ENCODE measurements around the gene CCNB1.
"Not testable (repeated sequence)": the region's sequence is repeated elsewhere in the genome, so short reads cannot be mapped to it uniquely, and the experiment has no call there.

Gene CCNB1

DNA sequence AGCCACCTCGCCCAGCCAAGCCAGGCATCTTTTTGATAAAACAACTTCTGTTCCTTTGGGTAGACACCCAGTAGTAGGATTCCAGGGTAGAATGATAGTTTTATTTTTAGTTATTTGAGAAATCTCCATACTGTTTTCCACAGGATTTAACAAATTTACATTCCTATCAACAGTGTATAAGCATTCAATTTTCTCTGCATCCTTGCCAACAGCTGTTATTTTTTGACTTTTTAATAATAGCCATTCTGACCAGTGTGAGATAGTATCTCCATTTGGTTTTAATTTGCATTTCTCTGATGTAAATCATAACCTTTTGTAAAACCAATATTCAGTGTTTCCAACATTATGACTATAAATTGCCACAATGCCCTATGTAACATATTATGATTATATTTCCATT, 28.2 kb upstream of the CCNB1 start:
- Histone ChIP-seq H4K8ac (ENCODE audit: low read depth, low read length) (no peak overlapping the region), H2AFZ (ENCODE audit: low read length) (no peak overlapping the region), H3K27me3 (ENCODE audit: control insufficient read depth in 3 of 3, insufficient read depth in 3 of 3, low read depth in 1 of 3, low read length in 3 of 3) (no peaks in the 10 kb centered on the region), H3K4me3 (ENCODE audit: low read length in 2 of 2) (no peak overlapping the region), H3K18ac (ENCODE audit: low read length) (no peak overlapping the region), H3K4me1 (ENCODE audit: control insufficient read depth in 2 of 2, insufficient read depth in 1 of 2, low read depth in 1 of 2, low read length in 2 of 2) (no peaks in the 10 kb centered on the region), H4K91ac (ENCODE audit: low read depth, low read length, poor library complexity) (no peak overlapping the region), H2BK120ac (ENCODE audit: low read depth, low read length) (no peak overlapping the region), H2BK12ac (ENCODE audit: low read length) (no peak overlapping the region), H2BK5ac (ENCODE audit: low read length) (no peak overlapping the region), H3K9ac (ENCODE audit: low read depth, low read length, poor library complexity) (no peak overlapping the region), H2BK15ac (ENCODE audit: low read length) (no peak overlapping the region), H3K14ac (ENCODE audit: low read length) (no peak overlapping the region), H3K27ac (replicated peaks; ENCODE audit: low read length) (no peak overlapping the region), H3K36me3 (replicated peaks in 1 of 2; ENCODE audit: control insufficient read depth in 2 of 2, insufficient read depth in 2 of 2, low read length in 2 of 2) (no peaks in the 10 kb centered on the region), H2AK5ac (ENCODE audit: low read depth, low read length) (no peak overlapping the region), H3K23ac (ENCODE audit: low read depth, low read length, poor library complexity) (no peak overlapping the region), H3K4me2 (ENCODE audit: insufficient read depth, low read length, poor library complexity, severe bottlenecking) (no peak overlapping the region), H3K4ac (ENCODE audit: low read length) (no peak overlapping the region), H3K79me1 (ENCODE audit: low read depth, low read length) (no peaks in the 10 kb centered on the region), H3K9me3 (replicated peaks in 1 of 2; ENCODE audit: control insufficient read depth in 2 of 2, insufficient read depth in 1 of 2, low read depth in 1 of 2, low read length in 2 of 2) (no peaks in the 10 kb centered on the region)
- no CpG with 5 or more reads among the region's 1 CpG for WGBS, 2 donors (ENCODE audit: extremely low coverage in 2 of 2, insufficient read length in 2 of 2, insufficient replicate concordance in 1 of 2)
- no peak for DNase-seq (ENCODE audit: low spot score)

- not testable (repeated sequence) for H2BK120ac ChIP-seq (ENCODE audit: low read depth, low read length); H3K14ac ChIP-seq (ENCODE audit: low read length); H3K4me3 ChIP-seq (ENCODE audit: low read length in 2 of 2); H4K8ac ChIP-seq (ENCODE audit: low read depth, low read length); H2BK15ac ChIP-seq (ENCODE audit: low read length); H3K4ac ChIP-seq (ENCODE audit: low read length); H3K4me2 ChIP-seq (ENCODE audit: insufficient read depth, low read length, poor library complexity, severe bottlenecking); H2AFZ ChIP-seq (ENCODE audit: low read length); H3K4me1 ChIP-seq (ENCODE audit: control insufficient read depth in 2 of 2, insufficient read depth in 1 of 2, low read depth in 1 of 2, low read length in 2 of 2); H2AK5ac ChIP-seq (ENCODE audit: low read depth, low read length); H3K36me3 ChIP-seq (replicated peaks in 1 of 2; ENCODE audit: control insufficient read depth in 2 of 2, insufficient read depth in 2 of 2, low read length in 2 of 2); H3K23ac ChIP-seq (ENCODE audit: low read depth, low read length, poor library complexity); H2BK12ac ChIP-seq (ENCODE audit: low read length); H3K79me1 ChIP-seq (ENCODE audit: low read depth, low read length); H3K27ac ChIP-seq (replicated peaks; ENCODE audit: low read length); DNase-seq (ENCODE audit: low spot score); H3K18ac ChIP-seq (ENCODE audit: low read length); H3K27me3 ChIP-seq (ENCODE audit: control insufficient read depth in 3 of 3, insufficient read depth in 3 of 3, low read depth in 1 of 3, low read length in 3 of 3); H3K9ac ChIP-seq (ENCODE audit: low read depth, low read length, poor library complexity); H3K9me3 ChIP-seq (replicated peaks in 1 of 2; ENCODE audit: control insufficient read depth in 2 of 2, insufficient read depth in 1 of 2, low read depth in 1 of 2, low read length in 2 of 2); H4K91ac ChIP-seq (ENCODE audit: low read depth, low read length, poor library complexity); H2BK5ac ChIP-seq (ENCODE audit: low read length)
- no CpG with 5 or more reads among the region's 4 CpGs for WGBS, 2 donors (ENCODE audit: extremely low coverage in 2 of 2, insufficient read length in 2 of 2, insufficient replicate concordance in 1 of 2)
Measured at GRCh38 chr5:69140239-69140638, 26.7 kb upstream of the CCNB1 start.

- no peaks in the 10 kb centered on the region for H3K79me1 ChIP-seq (ENCODE audit: low read depth, low read length)
- no peak overlapping the region for H2BK12ac ChIP-seq (ENCODE audit: low read length)
- H4K8ac ChIP-seq (ENCODE audit: low read depth, low read length): no peak overlapping the region
- no peak overlapping the region for H2AK5ac ChIP-seq (ENCODE audit: low read depth, low read length)
- H3K4me2 ChIP-seq (ENCODE audit: insufficient read depth, low read length, poor library complexity, severe bottlenecking): no peak overlapping the region
- no peak overlapping the region for H3K23ac ChIP-seq (ENCODE audit: low read depth, low read length, poor library complexity)
- no peak overlapping the region for H2BK5ac ChIP-seq (ENCODE audit: low read length)
- no peak overlapping the region for H2AFZ ChIP-seq (ENCODE audit: low read length)
- no peak for DNase-seq (ENCODE audit: low spot score)
- H3K14ac ChIP-seq (ENCODE audit: low read length): no peak overlapping the region
- no peak overlapping the region for H4K91ac ChIP-seq (ENCODE audit: low read depth, low read length, poor library complexity)
- H2BK15ac ChIP-seq (ENCODE audit: low read length): no peak overlapping the region
- H3K27ac ChIP-seq (replicated peaks; ENCODE audit: low read length): no peak overlapping the region
- no peak overlapping the region for H3K9ac ChIP-seq (ENCODE audit: low read depth, low read length, poor library complexity)
- no peaks in the 10 kb centered on the region for H3K36me3 ChIP-seq (replicated peaks in 1 of 2; ENCODE audit: control insufficient read depth in 2 of 2, insufficient read depth in 2 of 2, low read length in 2 of 2)
- H3K4me1 ChIP-seq (ENCODE audit: control insufficient read depth in 2 of 2, insufficient read depth in 1 of 2, low read depth in 1 of 2, low read length in 2 of 2): no peaks in the 10 kb centered on the region
- H3K4me3 ChIP-seq (ENCODE audit: low read length in 2 of 2): no peak overlapping the region
- no peak overlapping the region for H2BK120ac ChIP-seq (ENCODE audit: low read depth, low read length)
- H3K9me3 ChIP-seq (replicated peaks in 1 of 2; ENCODE audit: control insufficient read depth in 2 of 2, insufficient read depth in 1 of 2, low read depth in 1 of 2, low read length in 2 of 2): no peaks in the 10 kb centered on the region
- WGBS, 2 donors (ENCODE audit: extremely low coverage in 2 of 2, insufficient read length in 2 of 2, insufficient replicate concordance in 1 of 2): no CpG with 5 or more reads among the region's 1 CpG
- H3K4ac ChIP-seq (ENCODE audit: low read length): no peak overlapping the region
- no peaks in the 10 kb centered on the region for H3K27me3 ChIP-seq (ENCODE audit: control insufficient read depth in 3 of 3, insufficient read depth in 3 of 3, low read depth in 1 of 3, low read length in 3 of 3)
- H3K18ac ChIP-seq (ENCODE audit: low read length): no peak overlapping the region
Measured at GRCh38 chr5:69140827-69141226, 26.1 kb upstream of the CCNB1 start.

DNA sequence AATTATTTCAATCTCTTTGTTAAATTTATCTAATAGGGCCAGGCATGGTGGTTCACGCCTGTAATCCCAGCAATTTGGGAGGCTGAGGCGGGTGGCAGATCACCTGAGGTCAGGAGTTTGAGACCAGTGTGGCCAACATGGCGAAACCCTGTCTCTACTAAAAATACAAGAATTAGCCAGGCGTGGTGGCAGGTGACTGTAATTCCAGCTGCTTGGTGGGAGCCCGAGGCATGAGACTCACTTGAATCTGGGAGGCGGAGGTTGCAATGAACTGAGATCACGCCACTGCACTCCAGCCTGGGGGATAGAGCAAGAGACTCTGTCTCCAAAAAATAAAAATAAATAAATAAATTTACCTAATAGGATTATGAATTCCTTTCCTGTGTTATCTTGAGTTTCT, 18.4 kb upstream of the CCNB1 start:
- H3K18ac ChIP-seq (ENCODE audit: low read length); H3K4me2 ChIP-seq (ENCODE audit: insufficient read depth, low read length, poor library complexity, severe bottlenecking); H3K9me3 ChIP-seq (replicated peaks in 1 of 2; ENCODE audit: control insufficient read depth in 2 of 2, insufficient read depth in 1 of 2, low read depth in 1 of 2, low read length in 2 of 2); H3K4ac ChIP-seq (ENCODE audit: low read length); H3K14ac ChIP-seq (ENCODE audit: low read length); H3K36me3 ChIP-seq (replicated peaks in 1 of 2; ENCODE audit: control insufficient read depth in 2 of 2, insufficient read depth in 2 of 2, low read length in 2 of 2); DNase-seq (ENCODE audit: low spot score); H3K4me1 ChIP-seq (ENCODE audit: control insufficient read depth in 2 of 2, insufficient read depth in 1 of 2, low read depth in 1 of 2, low read length in 2 of 2); H3K4me3 ChIP-seq (ENCODE audit: low read length in 2 of 2); H2BK5ac ChIP-seq (ENCODE audit: low read length); H3K27ac ChIP-seq (replicated peaks; ENCODE audit: low read length); H3K23ac ChIP-seq (ENCODE audit: low read depth, low read length, poor library complexity); H3K79me1 ChIP-seq (ENCODE audit: low read depth, low read length); H2BK12ac ChIP-seq (ENCODE audit: low read length); H2AFZ ChIP-seq (ENCODE audit: low read length); H2BK15ac ChIP-seq (ENCODE audit: low read length); H4K91ac ChIP-seq (ENCODE audit: low read depth, low read length, poor library complexity); H4K8ac ChIP-seq (ENCODE audit: low read depth, low read length); H2BK120ac ChIP-seq (ENCODE audit: low read depth, low read length); H3K9ac ChIP-seq (ENCODE audit: low read depth, low read length, poor library complexity); H2AK5ac ChIP-seq (ENCODE audit: low read depth, low read length); H3K27me3 ChIP-seq (ENCODE audit: control insufficient read depth in 3 of 3, insufficient read depth in 3 of 3, low read depth in 1 of 3, low read length in 3 of 3): not testable (repeated sequence)
- no CpG with 5 or more reads among the region's 7 CpGs for WGBS, 2 donors (ENCODE audit: extremely low coverage in 2 of 2, insufficient read length in 2 of 2, insufficient replicate concordance in 1 of 2)
